Ramos (cell line): ENCODE results near the gene SLC43A3.

ENCODE experiments used
- in situ Hi-C: fragments of 300-500 bp; cut with MboI; formaldehyde crosslinking; loops from one replicate; pipeline ENCODE4 v1.14.3; 2022; ENCODE audit warnings: low sequenced_read_pairs; ENCODE audit not compliant: unreplicated experiment

SLC43A3 gene

GRCh38 chr11:57426929-57427726, at the start of gene SLC43A3:
Gene SLC43A3, minus strand, starts transcription at chr11:57427121. Its CDS starts 949 bp downstream, at chr11:57426172.
- in situ Hi-C loops: no loop called here

DNA sequence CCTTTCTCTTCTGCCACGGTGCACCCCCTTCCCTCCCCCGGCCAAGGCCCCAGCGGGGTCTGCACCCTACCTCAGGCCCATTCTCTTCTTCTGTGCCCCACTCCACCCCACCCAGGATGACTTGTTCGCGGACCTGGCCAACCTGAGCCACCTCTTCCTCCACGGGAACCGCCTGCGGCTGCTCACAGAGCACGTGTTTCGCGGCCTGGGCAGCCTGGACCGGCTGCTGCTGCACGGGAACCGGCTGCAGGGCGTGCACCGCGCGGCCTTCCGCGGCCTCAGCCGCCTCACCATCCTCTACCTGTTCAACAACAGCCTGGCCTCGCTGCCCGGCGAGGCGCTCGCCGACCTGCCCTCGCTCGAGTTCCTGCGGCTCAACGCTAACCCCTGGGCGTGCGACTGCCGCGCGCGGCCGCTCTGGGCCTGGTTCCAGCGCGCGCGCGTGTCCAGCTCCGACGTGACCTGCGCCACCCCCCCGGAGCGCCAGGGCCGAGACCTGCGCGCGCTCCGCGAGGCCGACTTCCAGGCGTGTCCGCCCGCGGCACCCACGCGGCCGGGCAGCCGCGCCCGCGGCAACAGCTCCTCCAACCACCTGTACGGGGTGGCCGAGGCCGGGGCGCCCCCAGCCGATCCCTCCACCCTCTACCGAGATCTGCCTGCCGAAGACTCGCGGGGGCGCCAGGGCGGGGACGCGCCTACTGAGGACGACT, 49.3 kb upstream of the SLC43A3 start:
- in situ Hi-C loops: no loop called here

DNA sequence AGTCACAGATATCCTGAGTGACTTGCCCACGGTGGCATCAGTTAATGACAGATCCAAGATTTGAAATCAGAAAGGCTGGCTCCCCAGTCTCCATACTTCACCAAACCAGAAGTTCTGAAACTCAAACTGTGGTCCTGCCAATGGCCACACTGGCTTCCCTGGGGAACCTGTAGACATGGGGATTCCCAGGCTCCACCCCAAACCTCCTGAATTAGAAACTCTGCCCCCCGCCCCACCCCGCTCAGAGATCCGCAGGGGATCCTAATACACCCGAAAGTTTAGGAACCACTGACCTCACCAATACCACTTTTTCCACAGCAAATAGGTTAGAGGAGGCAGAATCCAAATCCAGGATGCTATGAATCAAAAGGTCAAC, 48.7 kb upstream of the SLC43A3 start:
- in situ Hi-C loops: no loop called here

- in situ Hi-C loops: no loop called here
These were observed 48.3 kb upstream of the SLC43A3 start for GRCh38 chr11:57475191-57475590.

DNA sequence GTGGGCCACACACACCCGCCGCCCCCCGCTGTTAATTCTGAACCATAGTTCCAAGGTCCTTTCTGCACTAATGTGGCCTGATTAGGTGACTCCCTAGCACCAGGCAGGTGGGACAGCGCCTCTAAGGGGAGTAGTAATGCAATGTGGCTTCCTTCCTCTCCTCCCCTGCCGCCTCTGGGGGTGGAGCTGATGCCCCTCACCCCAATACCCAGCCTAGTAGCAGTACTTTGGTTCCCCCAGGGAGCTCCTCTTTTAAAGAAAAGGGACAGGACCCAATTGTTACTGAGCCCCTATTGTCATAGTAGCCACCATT, 47.8 kb upstream of the SLC43A3 start:
- in situ Hi-C loops: no loop called here

DNA sequence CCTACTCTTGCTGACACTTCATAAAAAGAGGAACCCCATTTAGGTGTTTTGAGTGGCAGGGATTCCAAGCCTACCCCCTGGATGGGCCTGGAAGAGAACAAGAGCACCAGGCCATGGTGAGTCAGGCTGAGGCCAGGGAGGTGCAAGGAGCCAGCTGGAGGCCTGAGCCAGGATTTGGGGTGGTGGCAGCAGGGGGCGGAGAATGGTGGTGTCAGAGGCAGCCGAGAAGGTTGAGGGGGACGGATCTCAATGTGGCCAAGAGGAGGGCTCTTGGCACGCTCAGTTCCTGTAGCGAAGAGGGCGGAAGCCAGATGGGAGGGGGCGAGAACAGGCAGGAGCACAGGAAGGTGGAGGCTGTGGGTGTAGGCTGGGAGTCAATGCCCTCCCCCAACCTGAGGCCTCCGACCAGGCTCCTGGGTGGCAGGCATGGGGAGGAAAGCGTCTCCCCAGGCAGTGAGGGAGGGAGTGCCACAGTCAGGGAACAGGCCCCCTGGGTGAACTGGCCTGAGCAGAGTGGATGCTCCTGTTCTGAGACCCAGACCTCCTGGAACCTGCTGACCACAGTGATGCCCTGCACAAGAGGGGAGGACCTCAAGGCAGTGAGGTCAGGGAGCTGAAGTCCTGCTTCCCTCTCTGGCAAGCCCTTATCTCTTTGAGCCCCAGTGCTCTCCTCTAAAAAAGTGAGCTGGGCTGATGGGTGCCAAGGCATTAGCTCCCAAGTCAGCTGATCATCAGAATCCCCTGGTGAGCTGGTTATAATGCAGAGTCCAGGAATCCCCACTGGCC, 47.3 kb upstream of the SLC43A3 start:
- in situ Hi-C loops: no loop called here

- in situ Hi-C loops: no loop called here
These were observed 46.4 kb upstream of the SLC43A3 start for GRCh38 chr11:57473285-57473841.

GRCh38 chr11:57471496-57471895, 44.6 kb upstream of the SLC43A3 start:
- in situ Hi-C loops: no loop called here

DNA sequence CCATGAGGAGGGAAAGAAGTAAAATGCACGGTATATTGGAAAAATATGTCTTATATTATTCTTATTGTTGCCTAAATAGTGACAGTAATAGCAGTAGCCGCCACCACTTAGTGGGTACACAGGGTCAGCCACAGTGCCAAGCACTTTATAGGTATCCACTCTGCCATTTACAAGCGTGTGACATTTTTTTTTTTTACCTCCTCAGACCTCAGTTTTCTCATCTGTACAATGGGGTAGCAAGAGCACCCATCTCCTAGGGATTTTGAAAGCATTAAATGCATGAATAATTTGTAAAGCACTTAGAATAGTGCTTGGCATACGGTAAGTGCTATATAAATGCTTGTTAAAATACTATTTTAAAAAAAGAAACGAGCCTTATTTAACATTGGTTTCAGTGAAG, 42.3 kb upstream of the SLC43A3 start:
- in situ Hi-C loops: no loop called here

- in situ Hi-C loops: no loop called here
These were observed 41.4 kb upstream of the SLC43A3 start for GRCh38 chr11:57468276-57468675.

DNA sequence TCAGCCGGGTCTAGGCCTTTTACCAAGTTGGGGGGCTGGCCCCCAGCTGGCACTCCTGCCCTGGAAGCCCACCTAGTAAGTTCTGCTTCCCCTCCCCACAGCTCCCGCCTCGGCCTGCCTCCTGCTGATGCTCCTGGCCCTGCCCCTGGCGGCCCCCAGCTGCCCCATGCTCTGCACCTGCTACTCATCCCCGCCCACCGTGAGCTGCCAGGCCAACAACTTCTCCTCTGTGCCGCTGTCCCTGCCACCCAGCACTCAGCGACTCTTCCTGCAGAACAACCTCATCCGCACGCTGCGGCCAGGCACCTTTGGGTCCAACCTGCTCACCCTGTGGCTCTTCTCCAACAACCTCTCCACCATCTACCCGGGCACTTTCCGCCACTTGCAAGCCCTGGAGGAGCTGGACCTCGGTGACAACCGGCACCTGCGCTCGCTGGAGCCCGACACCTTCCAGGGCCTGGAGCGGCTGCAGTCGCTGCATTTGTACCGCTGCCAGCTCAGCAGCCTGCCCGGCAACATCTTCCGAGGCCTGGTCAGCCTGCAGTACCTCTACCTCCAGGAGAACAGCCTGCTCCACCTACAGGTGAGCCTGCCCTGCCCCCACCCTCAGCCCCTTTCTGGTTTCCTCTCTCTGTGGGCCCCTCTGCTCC, 40.7 kb upstream of the SLC43A3 start:
- in situ Hi-C loops: no loop called here

GRCh38 chr11:57466680-57467079, 39.8 kb upstream of the SLC43A3 start:
- in situ Hi-C loops: no loop called here

- in situ Hi-C loops: no loop called here
These were observed 37.7 kb upstream of the SLC43A3 start for GRCh38 chr11:57464539-57465181.

DNA sequence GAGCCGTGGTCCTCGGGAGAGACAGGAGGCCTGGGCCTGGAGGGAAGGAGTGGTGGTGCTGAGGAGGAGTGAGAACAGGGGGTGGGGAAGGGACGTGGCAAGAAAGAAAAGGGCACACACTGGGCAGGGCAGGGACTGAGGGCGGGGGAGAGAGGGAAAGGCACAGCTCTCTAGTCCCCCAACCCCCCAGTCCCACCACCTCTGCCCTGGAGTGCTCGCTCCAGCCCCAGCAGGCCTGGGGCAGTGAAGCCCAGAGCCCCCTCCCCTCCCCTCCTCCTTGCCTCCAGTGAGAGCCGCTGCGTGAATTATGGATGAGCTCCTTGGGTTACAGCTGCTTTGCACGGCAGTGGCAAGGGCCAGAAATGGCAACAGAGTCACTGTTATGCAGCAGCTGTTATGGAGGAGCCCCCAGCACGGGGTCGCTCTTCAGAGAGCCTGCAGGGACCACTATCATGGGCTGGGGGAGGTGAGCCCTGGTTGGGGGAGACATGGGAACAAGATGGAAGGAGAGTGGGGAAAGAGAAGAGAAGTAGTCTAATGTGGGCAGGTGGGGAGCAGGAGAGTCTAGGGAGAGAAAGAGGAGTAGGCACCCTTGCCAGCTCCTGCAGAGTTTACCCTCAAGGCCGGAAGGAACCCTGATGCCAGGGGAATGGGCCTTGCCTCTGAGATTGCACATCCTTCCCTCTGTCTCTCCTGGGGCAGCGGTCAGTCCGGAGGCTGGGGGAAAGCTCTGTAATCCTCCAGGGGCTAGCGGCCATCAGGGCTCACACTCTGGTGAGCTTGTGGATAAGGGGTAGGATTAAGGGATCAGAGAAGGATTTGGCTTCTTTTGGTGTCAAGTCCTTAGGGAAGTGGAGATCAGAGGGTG, 37.0 kb upstream of the SLC43A3 start:
- in situ Hi-C loops: no loop called here

- in situ Hi-C loops: no loop called here
These were observed 35.7 kb upstream of the SLC43A3 start for GRCh38 chr11:57462597-57462996.

GRCh38 chr11:57461841-57462489, 35.0 kb upstream of the SLC43A3 start:
- in situ Hi-C loops: no loop called here

DNA sequence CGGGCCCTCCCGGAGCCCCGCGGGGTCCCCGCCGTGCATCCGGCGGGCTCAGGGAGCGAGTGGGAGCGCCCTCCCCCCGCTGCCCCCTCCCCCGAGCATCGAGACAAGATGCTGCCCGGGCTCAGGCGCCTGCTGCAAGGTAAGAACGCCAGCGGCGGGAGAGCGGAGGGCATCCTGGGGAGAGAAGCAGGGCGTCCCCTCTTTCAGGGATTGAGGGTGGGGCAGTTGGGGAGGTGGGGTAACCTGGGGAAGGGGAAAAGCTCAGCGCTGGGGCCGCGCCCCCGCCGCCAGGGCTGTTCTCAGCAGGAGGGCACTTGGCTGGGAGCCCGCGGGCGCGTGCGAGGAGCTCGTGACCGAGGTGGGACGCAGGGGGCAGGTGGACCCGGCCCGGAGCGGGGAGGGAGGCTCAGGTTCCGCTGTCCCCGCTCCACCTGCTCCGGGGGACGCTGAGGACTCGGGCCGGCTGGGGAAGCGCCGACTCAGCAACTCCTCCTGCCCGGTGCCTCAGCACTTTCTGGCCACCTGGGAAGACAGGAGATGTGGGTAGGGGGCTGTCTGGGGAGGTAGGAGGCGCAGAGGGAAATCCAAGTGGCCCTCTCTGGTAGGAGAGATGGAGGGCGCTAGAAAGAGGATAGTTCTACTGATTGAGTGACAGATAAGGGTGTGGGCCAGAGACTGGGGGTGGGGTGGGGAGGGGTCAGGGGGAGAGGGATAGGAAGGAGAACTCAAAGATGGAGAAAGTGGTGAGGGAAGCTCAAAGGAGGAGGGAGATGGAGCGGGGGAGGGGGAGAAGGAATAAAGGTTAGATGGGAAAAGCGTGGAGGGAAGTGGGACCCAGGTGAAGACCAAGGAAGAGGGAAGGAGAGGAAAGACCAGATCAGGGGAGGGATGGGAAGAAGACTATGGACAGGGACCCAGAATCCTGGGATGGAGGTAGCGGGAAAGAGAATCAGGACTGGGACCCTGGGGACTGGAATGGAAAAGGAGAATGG, 34.1 kb upstream of the SLC43A3 start:
- in situ Hi-C loops: no loop called here
